NB4 (cell line): ENCODE results near the gene TUBA4B.
"Not testable (repeated sequence)": the region's sequence is repeated elsewhere in the genome, so short reads cannot be mapped to it uniquely, and the experiment has no call there.

Experiments used
- DNase-seq: peaks from one replicate; pipeline ENCODE4 v3.0.0; 2010; ENCODE audit warnings: low read depth
- H3K4me3 ChIP-seq: one replicate; pipeline ENCODE4 v1.5.1; 2011; ENCODE audit warnings: mild to moderate bottlenecking, low read depth, low read length, moderate library complexity
- MYC ChIP-seq: IDR thresholded peaks from 2 replicates; pipeline ENCODE4 v1.6.1; 2011; ENCODE audit warnings: low read depth, low read length
- POLR2A ChIP-seq: IDR thresholded peaks from 2 replicates; pipeline ENCODE4 v1.6.1; 2011; ENCODE audit warnings: mild to moderate bottlenecking; ENCODE audit not compliant: insufficient read length; ENCODE audit errors: extremely low read depth
- TF ChIP-seq, protein P1 (sequence below): IDR thresholded peaks from 2 replicates; pipeline ENCODE4 v1.6.1; 2011; ENCODE audit warnings: low read depth, low read length
- TF ChIP-seq, protein P2 (sequence below): IDR thresholded peaks from one replicate; pipeline ENCODE4 v1.5.1; 2012; ENCODE audit warnings: low read depth, low read length

Gene TUBA4B

DNA sequence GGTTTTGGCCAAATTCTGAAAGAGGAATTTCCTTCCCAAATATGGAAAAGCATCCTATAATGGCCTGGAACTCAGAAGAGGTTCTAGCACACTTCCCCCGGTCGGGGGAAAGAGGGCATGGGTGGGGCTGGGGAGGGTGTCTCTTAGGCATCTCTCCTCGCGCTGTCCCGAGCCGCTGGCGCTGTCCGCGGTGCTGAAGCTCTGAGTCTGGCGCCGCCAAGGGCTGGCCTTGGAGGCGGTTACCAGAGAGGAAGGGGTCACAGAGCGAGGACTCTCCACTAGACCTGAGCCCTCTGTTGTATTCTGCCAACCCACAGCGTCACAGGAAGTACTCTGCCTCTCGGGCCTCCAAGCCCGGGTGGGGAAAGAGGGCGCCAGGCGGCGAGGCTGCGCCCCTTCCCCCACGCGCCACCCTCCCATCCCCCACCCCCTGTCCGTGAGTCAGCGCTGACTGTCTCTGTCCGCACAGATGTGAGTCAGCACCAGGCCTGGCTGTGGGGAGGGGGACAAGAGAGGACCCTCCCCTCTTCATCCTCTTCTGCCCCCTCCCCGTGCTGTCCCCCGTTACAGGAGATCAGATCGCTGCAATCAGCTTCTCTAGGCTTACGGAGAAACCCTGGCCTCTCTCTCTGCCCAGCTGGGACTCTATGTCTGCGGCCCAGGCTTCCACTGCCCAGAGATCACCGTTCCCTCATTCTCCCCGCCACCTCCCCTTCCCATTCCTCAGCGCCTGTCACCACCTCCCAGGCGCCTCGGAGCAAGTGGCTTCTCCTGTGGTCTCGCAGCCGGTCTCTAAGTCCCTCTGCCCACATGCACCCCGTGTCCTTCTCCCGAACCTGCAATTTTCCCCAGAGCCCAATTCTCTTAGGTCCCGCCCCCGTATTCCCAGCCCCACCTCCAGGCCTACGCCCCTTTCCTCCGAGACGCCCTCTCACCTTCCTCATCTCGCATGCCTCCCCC, 55.4 kb downstream of the TUBA4B start:
- H3K4me3 ChIP-seq, result no peak overlapping the region
- peak; percentile 83 for DNase-seq
- TF ChIP-seq, protein P1, sequence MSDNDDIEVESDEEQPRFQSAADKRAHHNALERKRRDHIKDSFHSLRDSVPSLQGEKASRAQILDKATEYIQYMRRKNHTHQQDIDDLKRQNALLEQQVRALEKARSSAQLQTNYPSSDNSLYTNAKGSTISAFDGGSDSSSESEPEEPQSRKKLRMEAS, result no peak
- TF ChIP-seq MYC (no peak), POLR2A (no peak)
- TF ChIP-seq, protein P2, sequence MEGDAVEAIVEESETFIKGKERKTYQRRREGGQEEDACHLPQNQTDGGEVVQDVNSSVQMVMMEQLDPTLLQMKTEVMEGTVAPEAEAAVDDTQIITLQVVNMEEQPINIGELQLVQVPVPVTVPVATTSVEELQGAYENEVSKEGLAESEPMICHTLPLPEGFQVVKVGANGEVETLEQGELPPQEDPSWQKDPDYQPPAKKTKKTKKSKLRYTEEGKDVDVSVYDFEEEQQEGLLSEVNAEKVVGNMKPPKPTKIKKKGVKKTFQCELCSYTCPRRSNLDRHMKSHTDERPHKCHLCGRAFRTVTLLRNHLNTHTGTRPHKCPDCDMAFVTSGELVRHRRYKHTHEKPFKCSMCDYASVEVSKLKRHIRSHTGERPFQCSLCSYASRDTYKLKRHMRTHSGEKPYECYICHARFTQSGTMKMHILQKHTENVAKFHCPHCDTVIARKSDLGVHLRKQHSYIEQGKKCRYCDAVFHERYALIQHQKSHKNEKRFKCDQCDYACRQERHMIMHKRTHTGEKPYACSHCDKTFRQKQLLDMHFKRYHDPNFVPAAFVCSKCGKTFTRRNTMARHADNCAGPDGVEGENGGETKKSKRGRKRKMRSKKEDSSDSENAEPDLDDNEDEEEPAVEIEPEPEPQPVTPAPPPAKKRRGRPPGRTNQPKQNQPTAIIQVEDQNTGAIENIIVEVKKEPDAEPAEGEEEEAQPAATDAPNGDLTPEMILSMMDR, result peak; percentile 3

DNA sequence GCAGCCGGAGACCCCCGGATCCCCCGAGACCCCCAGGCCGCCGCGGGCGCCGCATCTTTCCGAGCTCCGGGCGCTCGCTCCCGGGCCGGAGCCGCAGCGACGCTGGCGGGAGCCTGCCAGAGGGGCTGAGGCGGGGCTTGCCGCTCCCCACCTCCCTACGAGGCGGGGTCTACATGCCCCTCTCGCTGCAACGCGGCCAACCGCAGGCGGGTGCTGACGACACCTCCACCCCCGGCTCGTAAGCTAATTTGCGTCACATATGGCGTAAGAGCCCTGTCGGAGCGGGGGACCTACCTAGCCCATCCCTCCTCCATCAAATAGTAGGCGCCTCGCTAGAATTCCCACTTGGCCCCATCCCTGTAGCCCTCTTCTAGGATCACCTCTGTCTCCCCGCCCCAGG, 56.2 kb downstream of the TUBA4B start, which contains the start of gene PTPRN:
PTPRN (minus strand) TSS at position 124 of the 400 bp plus-strand sequence; CDS start at position 55, 69 bp downstream.
- peak; percentile 41 for DNase-seq
- TF ChIP-seq POLR2A, result no peak
- TF ChIP-seq, protein P2, result no peak
- no peak within 1 kb of the TSS for H3K4me3 ChIP-seq

DNA sequence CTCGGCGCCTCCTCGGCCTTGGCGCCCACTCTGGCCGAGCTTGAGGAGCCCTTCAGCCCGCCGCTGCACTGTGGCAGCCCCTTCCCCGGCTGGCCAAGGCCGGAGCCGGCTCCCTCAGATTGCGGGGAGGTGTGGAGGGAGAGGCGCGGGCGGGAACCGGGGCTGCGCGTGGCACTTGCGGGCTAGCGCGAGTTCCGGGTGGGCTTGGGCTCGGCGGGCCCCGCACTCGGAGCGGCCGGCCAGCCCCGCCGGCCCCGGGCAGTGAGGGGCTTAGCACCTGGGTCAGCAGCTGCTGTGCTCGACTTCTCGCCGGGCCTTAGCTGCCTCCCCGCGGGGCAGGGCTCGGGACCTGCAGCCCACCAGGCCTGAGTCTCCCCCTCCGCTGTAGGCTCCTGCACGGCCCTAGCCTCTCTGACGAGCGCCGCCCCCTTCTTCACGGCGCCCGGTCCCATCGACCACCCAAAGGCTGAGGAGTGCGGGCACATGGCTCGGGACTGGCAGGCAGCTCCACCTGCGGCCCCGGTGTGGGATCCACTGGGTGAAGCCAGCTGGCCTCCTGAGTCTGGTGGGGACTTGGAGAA, 59.7 kb downstream of the TUBA4B start:
- not testable (repeated sequence) for H3K4me3 ChIP-seq, DNase-seq

DNA sequence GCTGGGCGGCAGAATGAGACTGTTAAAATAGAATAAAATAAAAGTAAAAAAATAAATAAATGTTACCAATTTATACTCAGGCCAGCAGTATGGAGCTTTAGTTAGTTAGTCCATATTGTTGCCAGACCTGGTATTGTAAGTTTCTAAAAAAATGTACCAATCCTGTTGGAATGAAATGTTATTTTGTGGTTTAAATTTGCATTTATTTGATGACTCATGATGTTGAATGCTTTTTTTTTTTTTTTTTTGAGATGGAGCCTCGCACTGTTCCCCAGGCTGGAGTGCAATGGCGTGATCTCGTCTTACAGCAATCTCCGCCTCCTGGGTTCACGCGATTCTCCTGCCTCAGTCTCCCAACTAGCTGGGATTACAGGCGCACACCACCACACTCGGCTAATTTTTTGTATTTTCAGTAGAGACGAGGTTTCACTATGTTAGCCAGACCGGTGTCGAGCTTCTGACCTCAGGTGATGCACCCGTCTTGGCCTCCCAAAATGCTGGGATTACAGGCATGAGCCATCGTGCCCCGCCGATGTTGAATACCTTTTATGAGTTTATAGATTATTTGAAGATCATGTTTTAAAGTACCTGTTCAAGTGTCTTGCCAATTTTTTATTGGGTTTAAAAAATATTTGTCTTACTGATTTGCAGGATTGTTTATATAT, 61.9 kb downstream of the TUBA4B start:
- TF ChIP-seq MYC, result no peak
- TF ChIP-seq, protein P1, result no peak
- TF ChIP-seq, protein P2, result no peak
- no peak for DNase-seq

More for the DNA sequence above, 61.9 kb downstream of the TUBA4B start:
- H3K4me3 ChIP-seq, result no peak overlapping the region
